NCI-H460 (cell line): ENCODE results near the gene CDC42EP2. TPM values are rescaled to one million over a fixed set of nuclear protein-coding genes. Genes with fewer than 3 reads are reported as not detected.
A peak's percentile ranks its signal among the peaks of the same experiment; 100 is the strongest.

Source experiments
- DNase-seq: peaks from one replicate; pipeline ENCODE4 v3.0.0-alpha.2; 2016; ENCODE audit warnings: low read depth; ENCODE audit errors: extremely low read depth
- total RNA-seq: library from RNA; depleted of rRNA; stranded (reverse); fragments of >200 nt; shearing (Covaris generic); gene quantifications from 2 replicates; pipeline ENCODE4 v1.2.3, GENCODE V29; 2014; rRNA removed

The CDC42EP2 gene
- total RNA-seq, 1 experiment from 2014 or later: 15.1 TPM

- no peak for DNase-seq
These were observed 40.5 kb downstream of the CDC42EP2 start for GRCh38 chr11:65355013-65355775.

- no peak for DNase-seq
These were observed 41.2 kb downstream of the CDC42EP2 start for GRCh38 chr11:65355776-65356393.

GRCh38 chr11:65356394-65356972 lies 41.8 kb downstream of the CDC42EP2 start:
- DNase-seq: no peak

GRCh38 chr11:65357856-65358356 lies 43.2 kb downstream of the CDC42EP2 start:
- DNase-seq: no peak

- DNase-seq: no peak
These were observed 47.8 kb downstream of the CDC42EP2 start for GRCh38 chr11:65362320-65362931.

GRCh38 chr11:65362966-65363365 lies 48.3 kb downstream of the CDC42EP2 start:
- no peak for DNase-seq

GRCh38 chr11:65363770-65364169 lies 49.1 kb downstream of the CDC42EP2 start:
- DNase-seq: no peak

GRCh38 chr11:65366340-65366773 lies 51.7 kb downstream of the CDC42EP2 start:
- peak; percentile 78 for DNase-seq

- DNase-seq: no peak
These were observed 56.0 kb downstream of the CDC42EP2 start for GRCh38 chr11:65370659-65371049.

Other genes starting within 250 kb of the CDC42EP2 start
- 20.3 and 25.2 TPM in 2 replicates for gene CDCA5, start 230.8 kb upstream of the CDC42EP2 start, total RNA-seq
- gene ZFPL1, start 230.6 kb upstream of the CDC42EP2 start, total RNA-seq: 26.6 and 28.0 TPM in 2 replicates
- 50.3 and 60.0 TPM in 2 replicates for gene VPS51, start 218.7 kb upstream of the CDC42EP2 start, total RNA-seq
- gene TM7SF2, start 203.0 kb upstream of the CDC42EP2 start, total RNA-seq: 4.2 and 4.6 TPM in 2 replicates
- 10.3 and 12.3 TPM in 2 replicates for gene ZNHIT2, start 197.2 kb upstream of the CDC42EP2 start, total RNA-seq
- 345 and 467 TPM in 2 replicates for gene FAU, start 192.7 kb upstream of the CDC42EP2 start, total RNA-seq
- 50.8 and 62.0 TPM in 2 replicates for gene MRPL49, start 192.5 kb upstream of the CDC42EP2 start, total RNA-seq
- gene SYVN1, start 180.3 kb upstream of the CDC42EP2 start, total RNA-seq: 12.9 and 15.7 TPM in 2 replicates
- gene SPDYC, start 144.6 kb upstream of the CDC42EP2 start, total RNA-seq: not detected in 2 replicates
- 42.2 and 46.7 TPM in 2 replicates for gene CAPN1, start 132.9 kb upstream of the CDC42EP2 start, total RNA-seq
- gene POLA2, start 52.9 kb upstream of the CDC42EP2 start, total RNA-seq: 3.4 and 7.0 TPM in 2 replicates
- 26.6 and 28.0 TPM in 2 replicates for gene DPF2, start 19.0 kb downstream of the CDC42EP2 start, total RNA-seq
- gene TIGD3, start 39.9 kb downstream of the CDC42EP2 start, total RNA-seq: 0.25 and 0.26 TPM in 2 replicates
- gene SLC25A45, start 67.8 kb downstream of the CDC42EP2 start, total RNA-seq: 2.0 and 4.0 TPM in 2 replicates
- 14.4 and 15.1 TPM in 2 replicates for gene FRMD8, start 71.8 kb downstream of the CDC42EP2 start, total RNA-seq
- 50.1 and 58.2 TPM in 2 replicates for gene NEAT1, start 107.9 kb downstream of the CDC42EP2 start, total RNA-seq
- gene MALAT1, start 184.2 kb downstream of the CDC42EP2 start, total RNA-seq: 1,855 and 2,221 TPM in 2 replicates
- 45.0 and 47.3 TPM in 2 replicates for gene SCYL1, start 210.2 kb downstream of the CDC42EP2 start, total RNA-seq
- gene LTBP3, start 243.5 kb downstream of the CDC42EP2 start, total RNA-seq: 13.9 and 23.9 TPM in 2 replicates